ENCODE measurements around the gene CUTC. TPM values are rescaled to one million over a fixed set of nuclear protein-coding genes. Genes with fewer than 3 reads are reported as not detected.

CUTC gene
- polyA plus RNA-seq, 1 of the 3 experiments (the other 2 are of a cell fraction) = 19.4 TPM

- TF ChIP-seq CTCF (IDR thresholded peaks at IDR 0.05) (no peak), GATA2 (CRISPR knock-in tag; IDR thresholded peaks at IDR 0.05) (no peak), CHD2 (IDR thresholded peaks at IDR 0.05; ENCODE audit: low read length, partially characterized antibody) (no peak), FOXM1 (IDR thresholded peaks at IDR 0.05; ENCODE audit: low read depth) (no peak)
Observed at GRCh38 chr10:99787311-99787710, 55.3 kb downstream of the CUTC start (continued).

GRCh38 chr10:99787782-99788445 is 55.9 kb downstream of the CUTC start:
- H3K36me3 ChIP-seq (replicated peaks in 1 of 2; ENCODE audit: control insufficient read depth in 1 of 2, insufficient read depth in 2 of 2, low read length in 1 of 2) = no peaks in the 10 kb centered on the region
- ChIA-PET POLR2A (interaction anchor here (0.5 kb wide), 1 partner anchor 127 kb away, joined by 4 read pairs; no protein-coding TSS in a partner anchor), CTCF (interaction anchor here (1.1 to 1.4 kb wide), 2 partner anchors 16 to 58 kb away, joined by 3 read pairs; no protein-coding TSS in a partner anchor)
- H3F3A ChIP-seq (replicated peaks; ENCODE audit: insufficient read depth) = peaks cover 8% of the 10 kb centered on the region
- peak overlapping the region in 1 of 2 experiments; percentile 36; a peak in 1 of 4 replicates for H3K27ac ChIP-seq (ENCODE audit: low read depth in 2 of 2, low read length in 1 of 2)
- no peaks in the 10 kb centered on the region for H3K27me3 ChIP-seq (ENCODE audit: insufficient read depth)
- TF ChIP-seq USF1 (IDR thresholded peaks at IDR 0.05; ENCODE audit: borderline replicate concordance, low read depth) (no peak), PBX3 (IDR thresholded peaks at IDR 0.05) (no peak), FOXJ3 (CRISPR knock-in tag; IDR thresholded peaks at IDR 0.05) (no peak), ELF1 (IDR thresholded peaks at IDR 0.05) (no peak)
- no peaks in the 10 kb centered on the region for H4K20me1 ChIP-seq (ENCODE audit: insufficient read depth)
- no peaks in the 10 kb centered on the region for H3K9me3 ChIP-seq
- no peak overlapping the region for H2AFZ ChIP-seq (ENCODE audit: low read depth)
- no peak overlapping the region for H3K4me2 ChIP-seq
- DNase-seq = no peak
- no peaks in the 10 kb centered on the region for H3K79me2 ChIP-seq (ENCODE audit: insufficient read depth)
- no peak overlapping the region for H3K4me3 ChIP-seq (ENCODE audit: low read depth in 2 of 2, low read length in 1 of 2)
- peaks cover 0 to 25% of the 10 kb centered on the region in 2 experiments; a peak in 1 of 4 replicates for H3K4me1 ChIP-seq (ENCODE audit: control insufficient read depth in 1 of 2, insufficient read depth in 2 of 2, low read depth in 1 of 2, low read length in 1 of 2)
- WGBS (ENCODE audit: low lambda C conversion rate) = 81% methylated on average over 7 of the region's 7 CpGs
- H3K9ac ChIP-seq = no peak overlapping the region
- no peaks in the 10 kb centered on the region for H3K9me2 ChIP-seq

GRCh38 chr10:99788598-99789256 is 56.7 kb downstream of the CUTC start:
- POLR2A ChIA-PET = interaction anchor here (0.5 kb wide), 1 partner anchor 128 kb away, joined by 4 read pairs; no protein-coding TSS in a partner anchor
- WGBS (ENCODE audit: low lambda C conversion rate) = 41% methylated on average over 6 of the region's 6 CpGs
- Histone ChIP-seq H3K9me3 (no peaks in the 10 kb centered on the region), H3K9ac (no peak overlapping the region), H3K27me3 (ENCODE audit: insufficient read depth) (no peaks in the 10 kb centered on the region), H3K36me3 (replicated peaks in 1 of 2; ENCODE audit: control insufficient read depth in 1 of 2, insufficient read depth in 2 of 2, low read length in 1 of 2) (no peaks in the 10 kb centered on the region), H3K4me3 (ENCODE audit: low read depth in 2 of 2, low read length in 1 of 2) (no peak overlapping the region), H2AFZ (ENCODE audit: low read depth) (no peak overlapping the region), H3K27ac (ENCODE audit: low read depth in 2 of 2, low read length in 1 of 2) (peak overlapping the region in 1 of 2 experiments; percentile 36; a peak in 1 of 4 replicates), H3K4me1 (ENCODE audit: control insufficient read depth in 1 of 2, insufficient read depth in 2 of 2, low read depth in 1 of 2, low read length in 1 of 2) (peaks cover 0 to 24% of the 10 kb centered on the region in 2 experiments; a peak in 1 of 4 replicates), H3K9me2 (no peaks in the 10 kb centered on the region), H3K79me2 (ENCODE audit: insufficient read depth) (no peaks in the 10 kb centered on the region), H4K20me1 (ENCODE audit: insufficient read depth) (no peaks in the 10 kb centered on the region), H3F3A (replicated peaks; ENCODE audit: insufficient read depth) (peaks cover 8% of the 10 kb centered on the region), H3K4me2 (no peak overlapping the region; the same call in 1 of the 2 replicates)
- CTCF ChIA-PET = interaction anchor here (1.4 kb wide), 1 partner anchor 57 kb away, joined by 3 read pairs; no protein-coding TSS in a partner anchor
- no peak for DNase-seq
- no peak for TF ChIP-seq FOXJ3 (CRISPR knock-in tag; IDR thresholded peaks at IDR 0.05)
- peak; percentile 18; the same call in 1 of the 2 replicates for TF ChIP-seq REST (IDR thresholded peaks at IDR 0.05; ENCODE audit: low read depth, low read length)
- no peak for TF ChIP-seq RXRA (IDR thresholded peaks at IDR 0.05; ENCODE audit: borderline replicate concordance, low read depth)
- TF ChIP-seq MEF2A (IDR thresholded peaks at IDR 0.05; ENCODE audit: borderline replicate concordance, low read depth) = no peak
- TF ChIP-seq TCF12 (IDR thresholded peaks at IDR 0.05) = peak; percentile 43; the same call in 1 of the 2 replicates
- no peak for TF ChIP-seq IRF3 (IDR thresholded peaks at IDR 0.05; ENCODE audit: low read depth, low read length)
- TF ChIP-seq GATA2 (CRISPR knock-in tag; IDR thresholded peaks at IDR 0.05) = no peak
- TF ChIP-seq TEAD4 (IDR thresholded peaks at IDR 0.05; ENCODE audit: borderline replicate concordance, insufficient read depth) = no peak

Data from SK-N-SH (cell line).